ENCODE data around the gene NR5A1.

The NR5A1 gene

GRCh38 chr9:124514125-124514524, 6.9 kb upstream of the NR5A1 start:
- no peak for DNase-seq (ENCODE audit: low spot score)

DNA sequence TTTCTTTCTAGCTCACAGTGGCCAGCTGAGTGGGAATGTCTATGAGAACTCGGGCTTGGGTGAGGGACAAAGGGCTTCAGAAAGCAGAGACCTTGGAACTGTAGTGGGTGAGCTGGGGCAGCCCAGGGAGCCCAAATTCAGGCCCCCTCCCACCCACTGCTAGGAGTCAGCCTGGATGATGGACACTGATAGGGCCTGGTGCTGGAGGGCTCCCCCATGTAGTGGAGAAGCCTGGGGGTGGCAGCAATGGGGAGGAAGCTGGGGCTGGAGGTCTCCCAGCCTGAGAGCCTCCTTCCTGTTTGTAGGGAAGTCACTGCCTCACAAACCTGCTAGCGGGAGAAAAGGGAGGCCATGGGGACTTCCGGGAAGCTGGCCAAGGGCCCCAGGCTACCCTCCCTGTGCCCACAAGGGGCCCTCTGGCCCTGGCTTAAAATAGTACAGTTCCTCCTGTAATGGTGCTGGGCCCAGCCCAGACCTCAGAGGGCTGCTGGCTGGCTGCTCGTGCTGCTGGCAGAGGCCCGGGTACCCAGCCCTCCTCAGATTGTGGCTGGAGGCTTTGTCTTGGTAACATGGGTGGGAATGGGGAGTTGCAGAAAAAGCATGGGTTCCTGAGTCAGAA, 6.3 kb upstream of the NR5A1 start:
- no peak for DNase-seq (ENCODE audit: low spot score)

GRCh38 chr9:124512806-124513204, 5.6 kb upstream of the NR5A1 start:
- no peak for DNase-seq (ENCODE audit: low spot score)

GRCh38 chr9:124511891-124512805, 4.9 kb upstream of the NR5A1 start:
- DNase-seq (ENCODE audit: low spot score), result no peak

DNA sequence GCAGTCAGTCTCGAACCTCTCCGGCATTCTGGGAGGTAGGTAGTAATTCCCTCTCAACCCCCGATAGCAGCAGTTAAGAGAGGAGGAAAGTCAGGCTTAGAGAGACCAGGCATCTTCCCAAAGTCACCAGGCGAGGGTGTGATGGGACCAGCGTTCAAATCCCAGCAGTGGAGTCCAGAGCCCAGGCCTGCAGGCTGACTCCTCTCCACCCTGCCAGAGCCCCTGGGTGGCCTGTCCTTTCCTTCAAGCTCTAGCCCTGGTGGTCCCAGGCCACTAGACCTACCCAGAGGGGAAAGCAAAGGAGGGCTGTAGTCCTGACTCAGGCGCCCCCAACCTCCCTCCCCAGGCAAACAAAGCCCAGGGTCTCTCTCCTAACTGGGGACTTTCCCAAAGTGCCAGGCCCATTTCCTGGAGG, 4.2 kb upstream of the NR5A1 start:
- DNase-seq (ENCODE audit: low spot score), result no peak

DNA sequence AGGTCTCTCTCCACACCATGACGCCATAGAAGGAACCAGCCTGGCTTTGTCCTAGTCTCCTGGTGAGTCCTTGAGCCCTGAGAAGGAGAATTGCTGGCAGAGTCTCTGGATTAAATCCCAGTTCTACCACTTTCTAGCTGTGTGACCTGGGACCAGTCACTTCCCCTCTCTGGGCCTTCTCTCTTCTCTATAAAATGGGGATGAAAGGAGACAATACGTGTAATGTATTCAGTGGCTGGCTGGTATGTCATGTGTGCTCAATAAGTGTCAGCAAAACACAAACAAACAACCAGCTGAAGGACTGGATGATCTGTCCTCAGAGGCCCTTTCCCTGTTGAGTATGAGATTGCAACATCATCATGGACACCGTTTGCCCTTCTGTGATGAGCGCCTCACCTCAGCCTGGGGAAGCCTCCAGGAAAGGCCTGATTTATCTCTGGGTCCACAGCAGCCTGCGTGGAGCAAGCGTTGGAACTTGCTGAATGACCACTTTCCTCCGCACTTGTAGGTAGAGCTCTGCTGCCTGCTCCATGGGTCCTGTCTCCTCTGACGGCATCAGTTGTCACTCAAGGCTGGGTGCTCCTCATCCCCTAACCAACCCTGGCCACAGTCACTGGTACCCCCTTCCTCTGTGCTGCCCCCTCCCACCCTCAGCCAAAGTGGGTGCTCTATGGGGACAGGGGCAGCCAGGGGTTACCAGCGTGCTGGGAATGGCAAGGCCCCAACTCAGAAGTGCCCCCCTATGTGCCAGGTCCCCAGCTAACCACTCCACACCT, 3.6 kb upstream of the NR5A1 start:
- no peak for DNase-seq (ENCODE audit: low spot score)

DNA sequence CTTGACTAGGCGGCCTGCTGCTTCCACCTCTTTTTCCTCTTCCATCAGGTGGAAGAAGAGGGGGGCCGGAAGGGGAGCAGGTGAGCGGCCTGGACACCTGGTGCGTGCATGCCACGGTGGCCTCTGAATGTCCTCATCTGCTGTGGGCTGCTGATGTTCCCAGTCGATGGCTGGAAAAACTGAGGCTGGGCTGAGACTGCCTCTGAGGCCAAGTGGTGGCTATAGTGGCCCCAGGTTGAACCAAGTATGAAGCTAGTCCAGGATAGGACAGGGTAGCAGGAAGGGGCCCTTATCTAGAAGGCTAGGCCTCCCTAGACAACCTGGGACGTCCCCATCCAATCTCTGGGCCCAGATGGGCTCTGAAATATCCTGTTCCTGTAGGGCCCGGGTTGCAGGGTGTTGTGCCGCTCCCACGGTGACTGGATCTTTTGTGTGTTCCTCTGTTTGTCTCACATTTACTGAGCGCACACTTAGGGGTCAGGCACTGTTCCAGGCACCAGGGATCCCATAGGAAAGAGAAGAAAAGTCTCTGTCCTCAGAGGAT, 753 bp upstream of the NR5A1 start:
- DNase-seq (ENCODE audit: low spot score), result no peak

DNA sequence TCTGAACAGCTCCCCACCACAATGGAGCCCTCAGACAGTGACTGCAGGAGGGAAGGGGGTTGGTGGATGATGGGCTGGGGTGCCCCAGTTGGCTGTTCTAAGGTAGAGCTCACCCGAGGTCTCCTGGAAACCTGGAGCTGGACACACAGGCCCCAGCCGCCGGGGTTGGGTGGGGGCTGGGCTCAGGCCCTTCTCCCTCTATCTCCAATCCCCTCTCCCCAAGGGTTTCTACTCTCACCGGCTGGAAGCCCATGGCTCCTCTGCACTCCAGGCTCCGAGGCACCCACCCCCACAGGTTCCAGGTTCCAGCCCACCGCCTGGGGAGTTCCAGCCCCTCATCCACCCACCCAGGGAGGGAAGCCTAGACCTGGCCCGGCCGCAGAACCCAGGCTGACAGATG, 766 bp downstream of the NR5A1 start:
- no peak for DNase-seq (ENCODE audit: low spot score)

- DNase-seq (ENCODE audit: low spot score), result no peak
Measured at GRCh38 chr9:124505901-124506346, 1.3 kb downstream of the NR5A1 start.

GRCh38 chr9:124505006-124505900, 1.9 kb downstream of the NR5A1 start:
- no peak for DNase-seq (ENCODE audit: low spot score)

DNA sequence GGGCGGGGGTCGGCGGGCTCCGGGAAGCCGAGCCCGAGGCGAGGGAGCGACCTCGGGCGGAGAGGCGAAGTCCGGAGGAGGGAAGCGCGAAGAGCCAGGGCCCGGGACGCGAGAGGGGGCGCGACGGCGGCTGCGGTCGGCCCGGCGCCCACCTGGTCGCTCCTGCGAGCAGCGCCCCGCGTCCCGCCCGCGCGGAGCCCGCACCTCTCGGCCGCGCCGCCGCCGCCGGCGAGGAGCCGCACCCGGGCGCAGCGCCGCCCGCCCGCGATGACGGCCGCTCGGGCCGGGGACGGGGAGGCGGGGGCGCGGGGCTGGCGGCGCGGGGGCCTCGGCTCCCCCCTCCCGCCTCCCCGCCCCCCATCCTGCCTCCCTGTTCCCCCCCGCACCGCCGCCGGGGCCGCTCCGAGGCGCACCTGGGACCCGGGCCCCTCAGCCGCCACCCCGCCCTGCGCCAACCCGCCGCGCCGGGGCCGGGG, 2.6 kb downstream of the NR5A1 start:
- DNase-seq (ENCODE audit: low spot score), result no peak

GRCh38 chr9:124503713-124504529, 3.3 kb downstream of the NR5A1 start:
- DNase-seq (ENCODE audit: low spot score), result no peak

- DNase-seq (ENCODE audit: low spot score), result no peak
Measured at GRCh38 chr9:124502711-124503702, 4.2 kb downstream of the NR5A1 start.

GRCh38 chr9:124501771-124502320, 5.4 kb downstream of the NR5A1 start:
- DNase-seq (ENCODE audit: low spot score), result no peak

DNA sequence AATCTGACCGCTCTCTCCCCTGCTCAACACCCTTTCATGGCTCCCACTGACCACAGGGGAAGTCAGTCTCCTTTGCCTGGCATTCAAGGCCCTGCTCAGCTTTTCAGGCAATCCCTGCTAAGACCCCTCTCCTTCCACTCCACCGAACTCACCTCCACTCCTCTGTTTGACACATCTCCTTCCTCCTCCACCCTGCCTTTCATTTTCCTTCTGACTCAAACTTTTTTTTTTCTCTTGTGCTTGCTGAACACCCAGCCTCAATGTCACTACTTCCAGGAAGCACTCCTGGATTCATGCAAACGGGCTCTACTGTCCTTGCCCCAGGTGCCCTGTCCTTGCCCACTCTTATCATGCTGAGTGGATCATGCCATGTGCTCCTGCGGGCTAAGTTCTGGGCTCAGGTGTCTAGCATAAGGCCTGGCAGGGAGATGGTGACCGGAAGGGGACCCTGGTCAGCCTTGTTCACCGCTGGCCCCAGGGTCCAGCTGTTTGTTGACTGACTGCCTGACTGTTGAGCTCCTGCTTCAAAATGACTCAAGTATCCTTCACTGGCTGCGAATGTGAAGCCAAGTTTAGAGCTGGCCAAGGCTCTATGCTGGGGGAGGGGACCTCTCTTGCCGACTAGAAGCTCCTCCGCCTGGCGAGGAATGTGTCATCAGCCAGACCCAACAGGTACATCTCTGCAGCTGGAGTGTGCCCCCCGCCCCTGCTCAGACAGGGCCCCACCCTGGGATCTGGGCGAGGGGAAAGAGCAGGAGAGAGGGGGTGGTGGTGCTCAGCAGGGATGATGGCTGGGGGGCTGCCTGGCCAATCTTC, 6.2 kb downstream of the NR5A1 start:
- DNase-seq (ENCODE audit: low spot score), result no peak

GRCh38 chr9:124500028-124500795, 7.0 kb downstream of the NR5A1 start:
- no peak for DNase-seq (ENCODE audit: low spot score)

- DNase-seq (ENCODE audit: low spot score), result no peak
Measured at GRCh38 chr9:124499216-124499615, 8.0 kb downstream of the NR5A1 start.

All from kidney capillary endothelial cell (primary cell).